NCI-H2196 treated with DMSO at 0.1 percent for 48 hours (cell line): ENCODE data around the gene BCL2L11.

Experiments used
- DNase-seq: peaks from one replicate; lab custom pipeline; 2025; ENCODE audit not compliant: unreplicated experiment; lab: John Stamatoyannopoulos, UW

The BCL2L11 gene

GRCh38 chr2:111167076-111167862, 46.6 kb downstream of the BCL2L11 start:
- DNase-seq = no peak

DNA sequence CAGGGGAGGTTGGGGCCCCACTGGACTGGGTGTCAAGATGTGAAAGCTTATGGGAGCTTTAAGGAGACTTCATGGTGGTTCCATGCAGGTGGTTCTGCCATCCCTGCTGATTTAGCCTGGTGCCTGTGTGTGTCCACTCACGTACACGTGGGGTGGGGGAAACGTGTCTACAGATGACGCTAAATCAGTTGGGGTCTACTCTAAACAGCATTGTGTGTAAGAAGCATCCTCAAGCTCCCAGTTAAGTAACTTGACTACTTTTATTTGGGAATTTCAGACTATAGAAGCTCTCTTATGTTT, 47.1 kb downstream of the BCL2L11 start:
- DNase-seq = no peak

- DNase-seq = no peak
Measured at GRCh38 chr2:111168528-111169239, 48.0 kb downstream of the BCL2L11 start.

- DNase-seq = no peak
Measured at GRCh38 chr2:111169268-111169667, 48.6 kb downstream of the BCL2L11 start.

DNA sequence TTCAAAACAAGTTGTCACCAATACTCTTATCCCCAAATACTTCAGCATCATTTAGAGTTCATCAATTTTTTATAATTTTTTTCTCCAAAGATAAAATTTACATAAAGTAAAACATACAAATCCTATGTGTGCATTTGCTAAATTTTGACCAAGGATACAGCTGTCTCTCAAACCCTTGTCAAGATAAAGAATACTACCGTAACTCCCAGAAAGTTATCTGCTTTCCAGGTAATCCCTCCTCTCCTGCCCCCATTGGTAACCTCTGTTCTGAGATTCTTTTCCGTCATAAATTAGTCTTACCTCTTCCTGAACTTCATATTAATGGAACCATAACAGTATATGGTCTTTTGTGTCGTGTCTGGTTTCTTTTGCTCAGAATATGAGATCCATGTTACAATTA, 49.2 kb downstream of the BCL2L11 start:
- DNase-seq = no peak

DNA sequence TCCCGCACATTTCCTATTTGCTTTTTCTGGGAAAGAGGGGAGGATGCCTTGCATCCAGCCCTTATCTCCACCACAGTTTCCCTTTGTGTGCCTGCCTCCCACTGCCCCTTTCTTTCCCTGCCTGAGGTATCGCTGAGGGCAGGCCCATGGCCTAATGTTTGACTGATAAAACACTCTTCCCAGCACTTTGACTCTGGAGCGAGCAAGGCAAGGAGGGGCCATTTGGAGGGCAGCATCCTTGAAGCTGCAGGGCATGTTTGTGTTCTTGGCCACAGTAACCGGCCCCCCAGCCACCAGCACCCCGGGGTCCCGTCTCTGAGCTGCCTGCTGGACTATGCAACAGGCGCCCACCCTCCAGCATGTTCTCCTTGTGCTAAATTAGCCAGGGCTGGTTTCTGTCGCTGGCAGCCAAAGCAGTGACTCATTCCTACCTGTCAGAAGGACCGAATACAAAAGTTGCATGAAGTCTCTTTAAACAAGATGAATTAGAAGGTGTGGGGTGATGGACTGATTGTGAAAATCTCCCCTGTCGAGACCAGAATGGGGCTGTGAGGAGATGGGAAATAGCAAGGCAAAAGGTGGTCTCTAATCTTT, 50.7 kb downstream of the BCL2L11 start:
- no peak for DNase-seq

DNA sequence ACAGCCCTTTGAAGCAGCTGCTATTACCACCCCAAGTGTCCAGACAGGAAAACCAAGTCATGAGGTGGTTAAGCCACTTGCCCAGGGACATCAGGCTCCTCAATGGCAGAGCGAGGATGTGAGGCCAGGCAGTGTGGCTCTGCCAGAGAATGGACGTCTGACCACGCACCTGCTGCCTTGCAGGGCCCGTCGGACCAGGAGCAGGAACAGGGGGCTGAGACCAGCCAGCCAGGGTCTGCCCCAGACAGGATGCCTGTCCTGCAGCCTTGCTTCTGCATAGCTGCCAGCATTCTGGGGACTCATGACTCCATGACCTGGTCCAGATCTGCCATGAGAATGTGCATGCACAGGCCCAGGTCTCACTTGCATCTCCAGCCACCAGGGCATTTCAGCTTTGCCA, 52.0 kb downstream of the BCL2L11 start:
- no peak for DNase-seq

GRCh38 chr2:111173338-111173737, 52.6 kb downstream of the BCL2L11 start:
- DNase-seq = no peak

- DNase-seq = no peak
Measured at GRCh38 chr2:111173856-111174255, 53.1 kb downstream of the BCL2L11 start.

DNA sequence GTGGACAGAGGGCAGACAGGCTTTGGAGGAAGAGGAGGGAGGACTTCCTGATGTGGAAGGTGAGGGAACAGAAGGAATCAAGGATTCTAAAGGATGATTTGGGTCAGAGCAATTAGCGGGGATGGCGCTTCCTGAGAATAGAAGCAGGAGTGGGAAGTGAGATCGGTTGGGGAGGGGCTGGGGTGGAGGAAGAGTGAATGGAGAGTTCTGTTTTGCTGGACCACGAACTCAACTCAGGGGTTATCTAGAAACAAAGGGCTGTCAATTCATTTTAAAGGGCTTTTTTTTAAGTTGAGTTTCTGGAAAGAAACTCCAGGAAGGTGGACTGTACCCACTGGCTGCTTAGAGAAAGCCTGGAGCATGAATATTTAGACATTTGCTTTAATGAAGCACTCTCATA, 54.9 kb downstream of the BCL2L11 start:
- no peak for DNase-seq

DNA sequence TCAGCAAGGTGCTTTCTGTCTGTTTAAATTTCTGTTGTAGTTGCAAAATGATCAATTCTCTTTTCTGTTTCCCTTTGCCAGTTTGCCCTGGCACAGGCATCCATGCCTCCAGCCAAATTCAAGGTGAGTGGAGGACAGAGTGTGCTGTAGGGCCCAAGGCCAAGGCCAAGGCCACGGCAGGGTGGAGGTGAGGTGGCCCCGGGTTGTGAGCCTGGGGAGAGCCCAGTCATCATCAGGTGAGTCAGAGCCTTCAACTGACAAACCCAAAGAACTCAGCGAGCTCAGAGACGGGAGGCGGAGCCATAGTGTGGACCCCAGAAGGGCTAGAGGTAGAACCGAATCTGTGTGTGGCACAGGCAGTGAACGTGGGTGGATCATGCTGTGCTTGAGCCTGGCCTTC, 55.7 kb downstream of the BCL2L11 start:
- no peak for DNase-seq

GRCh38 chr2:111176867-111177266, 56.2 kb downstream of the BCL2L11 start:
- no peak for DNase-seq

GRCh38 chr2:111178296-111178695, 57.6 kb downstream of the BCL2L11 start:
- no peak for DNase-seq

DNA sequence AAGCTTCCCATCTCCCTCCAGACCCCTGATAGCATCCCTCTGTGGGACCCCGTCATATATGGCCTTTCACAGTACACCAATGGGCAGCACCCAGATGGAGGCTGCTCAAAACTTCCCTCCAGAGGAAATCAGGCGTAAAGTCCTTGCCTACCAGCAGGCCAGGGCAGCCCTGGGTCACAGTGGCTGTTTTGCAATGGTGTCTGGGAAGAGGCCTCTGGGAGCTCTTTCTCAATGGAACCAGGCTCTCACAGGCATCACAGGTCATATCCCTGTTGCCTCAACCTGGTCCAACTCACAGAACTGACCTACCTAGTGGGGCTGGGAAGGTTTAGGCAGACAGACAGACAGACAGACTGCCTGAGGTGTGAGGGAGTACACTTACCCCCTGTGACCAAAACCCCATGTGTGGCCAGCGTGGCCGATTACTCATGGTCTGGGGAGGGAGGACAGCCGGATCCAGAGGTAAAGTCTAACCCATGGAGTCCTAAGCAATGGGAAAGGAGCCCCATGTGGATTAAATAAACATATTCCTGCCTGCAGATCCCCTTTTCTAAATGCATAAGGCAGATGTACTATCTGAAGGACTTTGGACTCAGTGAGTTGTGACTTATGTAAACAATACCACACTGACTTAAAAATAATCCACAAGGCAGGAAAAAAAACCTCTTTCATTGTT, 58.2 kb downstream of the BCL2L11 start:
- no peak for DNase-seq

DNA sequence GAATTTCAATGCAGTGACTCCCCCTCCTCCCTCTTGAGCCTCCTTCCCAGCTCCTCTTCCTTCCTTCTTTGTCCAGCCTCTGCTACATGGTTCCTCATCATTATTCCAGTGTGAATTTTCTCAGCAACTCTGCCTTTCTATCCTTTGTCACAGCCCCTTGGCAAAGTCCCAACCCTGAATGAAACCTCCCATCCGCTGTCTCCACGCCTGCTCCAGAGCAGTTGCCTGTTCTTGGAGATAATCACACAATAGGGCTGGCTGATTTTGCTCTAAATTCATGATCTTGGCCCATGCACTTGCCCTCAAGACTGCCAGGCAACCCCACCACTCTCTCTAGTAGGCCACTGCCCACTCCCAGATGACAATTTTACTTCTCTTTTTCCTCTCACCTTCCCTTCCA, 61.4 kb downstream of the BCL2L11 start:
- DNase-seq = no peak

- no peak for DNase-seq
Measured at GRCh38 chr2:111182740-111183139, 62.0 kb downstream of the BCL2L11 start.

GRCh38 chr2:111184725-111185310, 64.1 kb downstream of the BCL2L11 start:
- DNase-seq = no peak

DNA sequence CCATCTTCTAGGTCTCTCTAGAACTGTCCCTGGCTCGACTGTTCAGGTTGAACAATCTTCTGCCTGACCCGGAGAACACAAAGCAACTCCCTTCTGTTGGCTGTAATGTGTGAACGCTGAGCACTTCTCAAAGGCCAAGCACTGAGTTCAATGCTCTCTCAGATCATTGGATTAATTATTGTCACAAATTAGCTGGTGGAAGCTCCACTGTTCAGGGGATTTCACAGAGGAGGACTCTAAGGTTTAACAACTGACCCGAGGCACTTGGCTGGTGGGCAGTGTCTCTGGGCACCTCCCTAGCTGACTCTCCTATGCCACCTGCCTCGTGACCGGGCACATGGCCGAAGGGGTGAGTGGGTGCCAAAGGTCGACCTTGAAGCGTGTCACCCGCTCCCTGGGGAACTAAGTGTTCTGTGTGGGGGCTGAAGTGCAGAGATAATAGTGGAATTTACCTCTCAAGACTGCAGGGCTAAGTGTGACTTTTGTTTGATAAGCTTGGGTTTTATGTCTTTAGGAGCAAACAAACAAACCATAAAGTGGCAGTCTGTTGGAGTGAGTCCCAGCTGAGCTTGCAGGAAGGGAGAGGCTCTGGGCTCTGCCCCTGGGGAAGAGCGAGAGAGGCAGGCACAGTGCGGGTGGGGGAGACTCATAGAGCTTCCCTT, 64.8 kb downstream of the BCL2L11 start:
- peak; percentile 57 for DNase-seq

GRCh38 chr2:111186121-111186715, 65.5 kb downstream of the BCL2L11 start:
- DNase-seq = no peak

DNA sequence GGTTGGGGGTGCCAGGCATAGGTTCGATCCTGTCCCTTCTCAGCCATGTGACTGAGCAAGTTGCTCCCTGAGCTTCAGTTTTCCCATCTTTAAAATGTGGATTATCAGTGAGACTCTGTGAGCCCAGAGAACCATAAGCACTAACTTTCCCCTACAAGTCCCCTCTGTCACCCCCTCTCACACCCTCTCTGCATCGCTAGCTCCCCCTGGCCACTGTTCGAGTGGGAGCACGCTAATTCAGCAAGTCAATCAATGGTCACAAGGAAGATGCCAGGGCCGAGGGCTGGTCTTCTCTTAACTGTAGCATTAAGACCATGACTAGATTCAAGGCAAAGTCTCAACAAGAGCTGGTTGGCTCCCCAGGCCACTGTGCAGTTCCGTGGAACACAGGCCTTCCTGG, 66.2 kb downstream of the BCL2L11 start:
- DNase-seq = no peak

DNA sequence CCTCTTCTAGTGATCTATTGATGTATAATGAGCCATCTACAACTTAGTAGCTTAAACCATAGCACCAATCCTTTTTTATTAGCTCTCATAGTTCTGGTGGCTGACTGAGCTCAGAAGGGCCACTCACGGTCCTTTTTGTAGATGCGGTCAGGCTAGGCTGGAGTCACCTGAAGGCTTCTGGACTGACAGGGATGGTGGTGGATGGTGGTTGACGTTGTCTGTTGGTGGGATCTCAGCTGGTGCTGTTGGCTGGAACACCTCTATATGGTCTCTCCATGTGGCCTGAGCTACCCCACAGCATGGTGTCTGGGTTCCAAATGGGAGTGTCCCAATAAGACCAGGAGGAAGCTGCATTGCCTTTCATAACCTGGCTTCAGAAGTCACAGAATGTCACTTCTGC, 68.0 kb downstream of the BCL2L11 start:
- DNase-seq = no peak
